Transverse colon (tissue), 4 donors: Measurements from ENCODE around the gene CCDC73.

Source experiments
- EP300 ChIP-seq: sonication (generic); formaldehyde crosslinking; IDR thresholded peaks from one replicate; pipeline ENCODE4 v1.6.1; 2017; ENCODE audit warnings: antibody characterized with exemption, low read depth
- POLR2A ChIP-seq: fragments of 450-650 bp; IDR thresholded peaks from one replicate; pipeline ENCODE4 v1.6.1; 2016; ENCODE audit warnings: antibody characterized with exemption, mild to moderate bottlenecking, moderate library complexity
- POLR2AphosphoS5 ChIP-seq, 3 donors: sonication (generic); formaldehyde crosslinking; IDR thresholded peaks; one replicate each; pipeline ENCODE4 v1.6.1; 2016; ENCODE audit warnings: antibody characterized with exemption in 3 of 3
- TF ChIP-seq, protein P1 (sequence below), 5 experiments: fragments of 200-600 bp in 3 of 5; fragments of 450-650 bp in 2 of 5; sonication (generic) in 3 of 5; IDR thresholded peaks; 1 replicate in 2 of 5; 2 replicates in 3 of 5; pipeline ENCODE4 v1.5.1; 2016 to 2017; ENCODE audit warnings: antibody characterized with exemption in 5 of 5, inconsistent platforms in 3 of 5, mild to moderate bottlenecking in 2 of 5, moderate library complexity in 1 of 5

DNA sequence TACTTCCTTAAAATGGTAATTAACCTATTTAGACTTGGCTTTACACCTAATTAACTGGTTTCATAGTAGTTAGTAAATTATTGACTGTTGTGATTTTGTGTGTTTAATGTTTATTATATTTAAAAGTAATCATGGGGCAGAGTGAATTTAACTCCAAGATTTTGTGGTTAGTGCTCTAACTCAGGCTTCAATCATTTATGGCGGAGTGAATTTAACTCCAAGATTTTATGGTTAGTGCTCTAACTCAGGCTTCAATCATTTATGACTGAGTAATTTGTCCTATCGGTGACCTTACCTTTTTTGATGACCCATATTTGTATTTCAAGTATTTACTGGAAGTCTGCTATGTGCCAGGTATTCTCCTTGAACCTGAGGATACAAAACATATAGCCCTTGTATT is 42.5 kb upstream of the CCDC73 start:
- TF ChIP-seq, protein P1, sequence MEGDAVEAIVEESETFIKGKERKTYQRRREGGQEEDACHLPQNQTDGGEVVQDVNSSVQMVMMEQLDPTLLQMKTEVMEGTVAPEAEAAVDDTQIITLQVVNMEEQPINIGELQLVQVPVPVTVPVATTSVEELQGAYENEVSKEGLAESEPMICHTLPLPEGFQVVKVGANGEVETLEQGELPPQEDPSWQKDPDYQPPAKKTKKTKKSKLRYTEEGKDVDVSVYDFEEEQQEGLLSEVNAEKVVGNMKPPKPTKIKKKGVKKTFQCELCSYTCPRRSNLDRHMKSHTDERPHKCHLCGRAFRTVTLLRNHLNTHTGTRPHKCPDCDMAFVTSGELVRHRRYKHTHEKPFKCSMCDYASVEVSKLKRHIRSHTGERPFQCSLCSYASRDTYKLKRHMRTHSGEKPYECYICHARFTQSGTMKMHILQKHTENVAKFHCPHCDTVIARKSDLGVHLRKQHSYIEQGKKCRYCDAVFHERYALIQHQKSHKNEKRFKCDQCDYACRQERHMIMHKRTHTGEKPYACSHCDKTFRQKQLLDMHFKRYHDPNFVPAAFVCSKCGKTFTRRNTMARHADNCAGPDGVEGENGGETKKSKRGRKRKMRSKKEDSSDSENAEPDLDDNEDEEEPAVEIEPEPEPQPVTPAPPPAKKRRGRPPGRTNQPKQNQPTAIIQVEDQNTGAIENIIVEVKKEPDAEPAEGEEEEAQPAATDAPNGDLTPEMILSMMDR (IDR thresholded peaks at IDR 0.05), result no peak
- TF ChIP-seq POLR2AphosphoS5 (IDR thresholded peaks at IDR 0.05) (no peak), POLR2A (no peak), EP300 (no peak)
